ENCODE results near the gene ALDH8A1. TPM values are rescaled to one million over a fixed set of nuclear protein-coding genes. Genes with fewer than 3 reads are reported as not detected.
"Not testable (repeated sequence)": the region's sequence is repeated elsewhere in the genome, so short reads cannot be mapped to it uniquely, and the experiment has no call there.

The ALDH8A1 gene
- total RNA-seq, 2 experiments from 2014 or later = 0.85 to 1.2 TPM

- no peaks in the 10 kb centered on the region for H3K9me3 Mint-ChIP-seq
- H3K4me3 Mint-ChIP-seq = no peak overlapping the region
- no peaks in the 10 kb centered on the region for H3K4me1 Mint-ChIP-seq
- H3K27me3 Mint-ChIP-seq = no peaks in the 10 kb centered on the region
- CTCF ChIA-PET = interaction anchor here (0.8 kb wide), 1 partner anchor 19 kb away, joined by 3 read pairs; no protein-coding TSS in a partner anchor
- no peaks in the 10 kb centered on the region for H3K36me3 Mint-ChIP-seq (ENCODE audit: low read depth)
- no peak overlapping the region for H3K27ac Mint-ChIP-seq
- DNase-seq = no peak
- POLR2A ChIA-PET = no interaction called here
Observed at GRCh38 chr6:134921276-134921675, 28.6 kb downstream of the ALDH8A1 start.

DNA sequence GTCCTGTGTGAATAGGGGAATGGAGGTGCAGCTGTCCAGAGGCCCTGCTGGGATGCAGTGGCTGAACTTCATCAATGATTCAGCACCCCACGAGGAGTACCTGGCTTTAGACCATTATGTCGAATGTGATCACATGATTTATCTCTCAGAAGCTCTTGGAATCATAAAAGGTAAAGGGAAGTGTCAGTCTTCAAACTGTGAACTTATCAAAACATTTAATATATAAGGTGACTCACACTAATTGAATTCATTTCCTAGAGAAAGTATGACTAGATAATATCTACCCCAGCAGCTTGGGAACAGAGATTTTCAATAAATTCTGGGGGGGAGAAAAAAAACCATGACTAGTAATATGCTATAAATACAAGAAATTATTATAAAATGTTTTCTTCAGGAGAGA, 29.5 kb downstream of the ALDH8A1 start:
- H3K4me3 Mint-ChIP-seq = no peak overlapping the region
- H3K27ac Mint-ChIP-seq = no peak overlapping the region
- CTCF ChIA-PET = interaction anchor here (0.7 kb wide), 1 partner anchor 20 kb away, joined by 3 read pairs; no protein-coding TSS in a partner anchor

GRCh38 chr6:134918418-134918961, 31.4 kb downstream of the ALDH8A1 start:
- CTCF ChIA-PET = interaction anchor here (0.6 to 1.4 kb wide), 4 partner anchors 22 to 1524 kb away, joined by 3 to 4 read pairs (median 3); no protein-coding TSS in a partner anchor
- POLR2A ChIA-PET = interaction anchor here (1.6 kb wide), 1 partner anchor 10 kb away, joined by 6 read pairs; no protein-coding TSS in a partner anchor
- Mint-ChIP-seq H3K27ac (no peak overlapping the region), H3K27me3 (peaks cover 2% of the 10 kb centered on the region), H3K4me3 (no peak overlapping the region), H3K9me3 (no peaks in the 10 kb centered on the region), H3K36me3 (ENCODE audit: low read depth) (no peaks in the 10 kb centered on the region), H3K4me1 (no peaks in the 10 kb centered on the region)
- DNase-seq = no peak

More for the DNA sequence above, 29.5 kb downstream of the ALDH8A1 start:
- Mint-ChIP-seq H3K9me3 (no peaks in the 10 kb centered on the region), H3K27me3 (no peaks in the 10 kb centered on the region), H3K36me3 (ENCODE audit: low read depth) (no peaks in the 10 kb centered on the region), H3K4me1 (no peaks in the 10 kb centered on the region)
- POLR2A ChIA-PET = interaction anchor here (0.6 kb wide), 1 partner anchor 401 kb away, joined by 3 read pairs; no protein-coding TSS in a partner anchor
- no peak for DNase-seq

DNA sequence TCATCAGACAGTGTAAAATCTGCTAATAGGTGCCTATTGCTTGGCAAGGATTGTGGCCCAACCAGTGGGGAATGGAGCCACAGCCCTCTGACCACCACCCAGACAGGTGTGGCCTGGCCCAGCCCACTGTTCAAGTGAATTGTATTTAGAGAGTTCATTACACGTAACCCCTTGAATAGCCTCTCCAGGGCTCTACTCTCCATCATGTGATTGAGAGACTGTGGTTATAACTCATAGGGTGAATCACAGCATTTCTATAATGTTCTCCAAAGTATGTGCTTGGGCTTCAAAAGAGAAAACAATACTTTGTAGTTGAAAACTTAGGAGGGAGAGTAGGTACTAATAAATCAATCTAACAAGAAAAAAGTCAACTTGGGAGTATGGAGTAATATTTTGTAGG, 38.4 kb downstream of the ALDH8A1 start:
- Mint-ChIP-seq H3K4me1 (no peaks in the 10 kb centered on the region), H3K9me3 (no peaks in the 10 kb centered on the region), H3K36me3 (ENCODE audit: low read depth) (no peaks in the 10 kb centered on the region), H3K27me3 (peaks cover 23% of the 10 kb centered on the region), H3K4me3 (no peak overlapping the region), H3K27ac (no peak overlapping the region)
- ChIA-PET POLR2A (no interaction called here), CTCF (no interaction called here)
- DNase-seq = no peak

- Mint-ChIP-seq H3K4me1 (no peaks in the 10 kb centered on the region), H3K4me3 (no peak overlapping the region), H3K27me3 (peaks cover 23% of the 10 kb centered on the region), H3K27ac (no peak overlapping the region), H3K9me3 (no peaks in the 10 kb centered on the region), H3K36me3 (ENCODE audit: low read depth) (no peaks in the 10 kb centered on the region)
- DNase-seq = no peak
- ChIA-PET POLR2A (no interaction called here), CTCF (interaction anchor here (2.2 kb wide), 1 partner anchor 31 kb away, joined by 7 read pairs; no protein-coding TSS in a partner anchor)
Observed at GRCh38 chr6:134910593-134910935, 39.3 kb downstream of the ALDH8A1 start.

GRCh38 chr6:134909701-134910592, 40.0 kb downstream of the ALDH8A1 start:
- no peak overlapping the region for H3K27ac Mint-ChIP-seq
- no peaks in the 10 kb centered on the region for H3K36me3 Mint-ChIP-seq (ENCODE audit: low read depth)
- H3K4me1 Mint-ChIP-seq = no peaks in the 10 kb centered on the region
- no peak overlapping the region for H3K4me3 Mint-ChIP-seq
- peaks cover 23% of the 10 kb centered on the region for H3K27me3 Mint-ChIP-seq
- no peaks in the 10 kb centered on the region for H3K9me3 Mint-ChIP-seq
- no peak for DNase-seq
- CTCF ChIA-PET = interaction anchor here (0.6 to 2.2 kb wide), 4 partner anchors 9 to 31 kb away, joined by 3 to 7 read pairs (median 3); no protein-coding TSS in a partner anchor
- POLR2A ChIA-PET = interaction anchor here (1.8 kb wide), 1 partner anchor 9 kb away, joined by 6 read pairs; no protein-coding TSS in a partner anchor

DNA sequence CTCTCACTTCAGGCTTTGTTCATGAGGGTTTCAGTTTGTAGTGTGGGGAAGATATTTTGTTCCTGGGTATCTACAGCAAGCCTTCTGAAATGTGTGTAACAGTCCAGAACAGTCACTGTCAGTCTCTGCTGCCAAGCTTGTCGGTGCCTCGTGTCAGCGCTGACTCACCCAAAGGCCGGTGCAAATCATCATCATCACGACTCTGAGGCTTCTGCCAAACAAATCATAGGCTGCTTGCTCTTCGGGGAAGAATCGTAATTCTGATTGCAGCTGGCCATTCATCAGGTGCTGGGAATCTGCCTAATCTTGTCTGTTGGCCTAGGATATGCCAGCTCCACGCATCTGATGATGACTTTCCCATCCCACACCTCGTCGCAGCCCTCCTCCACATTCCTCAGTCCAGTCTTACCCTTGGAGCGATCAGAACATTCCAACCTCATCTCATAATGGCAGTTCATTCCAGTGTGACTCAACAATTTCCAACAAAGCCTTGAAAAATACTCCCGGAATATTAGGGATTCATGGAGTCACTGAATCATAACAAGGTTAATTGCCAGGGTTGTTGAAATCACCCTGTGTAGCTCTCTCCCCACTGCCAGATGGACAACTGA, 40.9 kb downstream of the ALDH8A1 start:
- DNase-seq = no peak
- POLR2A ChIA-PET = interaction anchor here (1.8 kb wide), 1 partner anchor 10 kb away, joined by 6 read pairs; no protein-coding TSS in a partner anchor
- Mint-ChIP-seq H3K27ac (no peak overlapping the region), H3K9me3 (no peaks in the 10 kb centered on the region), H3K36me3 (ENCODE audit: low read depth) (no peaks in the 10 kb centered on the region), H3K27me3 (peaks cover 23% of the 10 kb centered on the region), H3K4me1 (no peaks in the 10 kb centered on the region), H3K4me3 (no peak overlapping the region)
- CTCF ChIA-PET = interaction anchor here (0.8 to 2.2 kb wide), 3 partner anchors 10 to 32 kb away, joined by 3 to 7 read pairs (median 3); no protein-coding TSS in a partner anchor

DNA sequence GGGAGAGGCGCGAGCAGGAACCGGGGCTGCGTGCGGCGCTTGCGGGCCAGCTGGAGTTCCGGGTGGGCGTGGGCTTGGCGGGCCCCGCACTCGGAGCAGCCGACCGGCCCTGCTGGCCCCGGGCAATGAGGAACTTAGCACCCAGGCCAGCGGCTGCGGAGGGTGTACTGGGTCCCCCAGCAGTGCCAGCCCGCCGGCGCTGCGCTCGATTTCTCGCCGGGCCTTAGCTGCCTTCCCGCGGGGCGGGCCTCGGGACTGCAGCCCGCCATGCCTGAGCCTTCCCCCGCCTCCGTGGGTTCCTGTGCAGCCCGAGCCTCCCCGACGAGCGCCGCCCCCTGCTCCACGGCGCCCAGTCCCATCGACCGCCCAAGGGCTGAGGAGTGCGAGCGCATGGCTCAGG, 45.2 kb downstream of the ALDH8A1 start:
- H3K4me1 Mint-ChIP-seq; H3K36me3 Mint-ChIP-seq (ENCODE audit: low read depth); DNase-seq; H3K27ac Mint-ChIP-seq; CTCF ChIA-PET; POLR2A ChIA-PET; H3K9me3 Mint-ChIP-seq; H3K4me3 Mint-ChIP-seq: not testable (repeated sequence)
- peaks cover 12% of the 10 kb centered on the region for H3K27me3 Mint-ChIP-seq

DNA sequence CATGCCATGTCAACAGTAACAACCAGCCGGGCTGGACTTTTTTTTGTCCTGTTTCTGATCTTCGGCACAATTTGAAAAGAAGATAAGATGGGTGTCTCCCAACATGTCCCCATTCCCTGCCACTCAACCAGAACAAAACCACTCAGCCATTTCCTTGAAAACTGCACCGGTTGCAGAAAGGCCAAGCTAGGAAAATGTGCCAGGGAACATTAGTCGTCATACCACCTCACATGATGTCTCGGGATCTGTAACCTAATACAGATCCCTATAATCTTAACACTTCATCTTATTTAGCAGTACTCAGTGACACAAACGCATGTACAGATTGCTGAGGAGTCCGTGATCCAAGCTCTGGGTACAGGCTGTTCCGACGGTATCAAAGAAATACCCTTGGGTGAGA, 46.5 kb downstream of the ALDH8A1 start:
- H3K4me1 Mint-ChIP-seq = no peaks in the 10 kb centered on the region
- no peak overlapping the region for H3K4me3 Mint-ChIP-seq
- POLR2A ChIA-PET = no interaction called here
- CTCF ChIA-PET = interaction anchor here (0.9 kb wide), 1 partner anchor 20 kb away, joined by 3 read pairs; no protein-coding TSS in a partner anchor
- no peaks in the 10 kb centered on the region for H3K36me3 Mint-ChIP-seq (ENCODE audit: low read depth)
- no peak for DNase-seq
- no peaks in the 10 kb centered on the region for H3K9me3 Mint-ChIP-seq
- H3K27me3 Mint-ChIP-seq = no peaks in the 10 kb centered on the region
- no peak overlapping the region for H3K27ac Mint-ChIP-seq

GRCh38 chr6:134902936-134903335, 47.0 kb downstream of the ALDH8A1 start:
- Mint-ChIP-seq H3K4me1 (no peaks in the 10 kb centered on the region), H3K27ac (no peak overlapping the region)
- CTCF ChIA-PET = interaction anchor here (0.9 kb wide), 1 partner anchor 20 kb away, joined by 3 read pairs; no protein-coding TSS in a partner anchor

GRCh38 chr6:134902074-134902861, 47.6 kb downstream of the ALDH8A1 start:
- Mint-ChIP-seq H3K4me1 (no peaks in the 10 kb centered on the region), H3K9me3 (no peaks in the 10 kb centered on the region), H3K36me3 (ENCODE audit: low read depth) (no peaks in the 10 kb centered on the region), H3K27ac (no peak overlapping the region), H3K4me3 (no peak overlapping the region), H3K27me3 (no peaks in the 10 kb centered on the region)
- ChIA-PET CTCF (interaction anchor here (1.3 kb wide), 1 partner anchor 38 kb away, joined by 3 read pairs; no protein-coding TSS in a partner anchor), POLR2A (no interaction called here)
- no peak for DNase-seq

More at GRCh38 chr6:134902936-134903335, 47.0 kb downstream of the ALDH8A1 start:
- POLR2A ChIA-PET = no interaction called here
- Mint-ChIP-seq H3K4me3 (no peak overlapping the region), H3K9me3 (no peaks in the 10 kb centered on the region), H3K36me3 (ENCODE audit: low read depth) (no peaks in the 10 kb centered on the region), H3K27me3 (no peaks in the 10 kb centered on the region)
- no peak for DNase-seq

DNA sequence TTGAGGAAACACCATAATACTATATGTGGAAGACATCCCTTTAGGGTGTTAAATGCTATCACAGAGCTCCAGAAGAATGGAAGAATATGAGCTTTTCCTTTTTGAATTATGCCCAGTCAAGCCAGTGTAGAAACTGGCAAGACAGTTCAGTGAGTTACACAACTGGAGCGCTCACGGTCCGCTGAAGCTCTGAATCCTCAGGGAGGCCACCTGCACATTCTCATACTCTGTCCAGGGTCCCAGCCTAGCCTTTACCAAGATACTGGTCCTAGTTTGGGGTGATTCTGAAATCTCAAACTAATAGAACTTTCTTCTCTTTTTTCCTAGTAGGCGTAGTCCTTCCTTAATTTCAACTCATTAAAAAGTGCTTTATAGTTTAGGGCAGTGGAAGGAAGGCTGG, 51.3 kb downstream of the ALDH8A1 start:
- Mint-ChIP-seq H3K4me3 (no peak overlapping the region), H3K4me1 (no peaks in the 10 kb centered on the region), H3K27me3 (peaks cover 5% of the 10 kb centered on the region), H3K27ac (no peak overlapping the region), H3K36me3 (ENCODE audit: low read depth) (no peaks in the 10 kb centered on the region), H3K9me3 (no peaks in the 10 kb centered on the region)
- ChIA-PET POLR2A (no interaction called here), CTCF (no interaction called here)
- no peak for DNase-seq

Data from activated CD4-positive, alpha-beta memory T cell treated with anti-CD3 and anti-CD28 coated beads, Interleukin-2, amount 10 ng/mL, durations not matched to agents 7 days and 5 days (primary cell).